ENCODE data around the gene PRKD1.
"Not testable (repeated sequence)": the region's sequence is repeated elsewhere in the genome, so short reads cannot be mapped to it uniquely, and the experiment has no call there.

PRKD1 gene

GRCh38 chr14:29710015-29710414 lies 217.6 kb downstream of the PRKD1 start:
- Mint-ChIP-seq H3K27ac (no peak overlapping the region), H3K9me3 (peaks cover 5% of the 10 kb centered on the region), H3K27me3 (no peaks in the 10 kb centered on the region), H3K4me3 (no peak overlapping the region), H3K4me1 (no peaks in the 10 kb centered on the region), H3K36me3 (peaks cover 2% of the 10 kb centered on the region)
- DNase-seq (ENCODE audit: low spot score in 2 of 2) (no peak), ATAC-seq (ENCODE audit: low read depth) (no peak)

- H3K9me3 Mint-ChIP-seq, result peaks cover 5% of the 10 kb centered on the region
- no peak for ATAC-seq (ENCODE audit: low read depth)
- no peak for DNase-seq (ENCODE audit: low spot score in 2 of 2)
- no peak overlapping the region for H3K27ac Mint-ChIP-seq
- no peaks in the 10 kb centered on the region for H3K36me3 Mint-ChIP-seq
- H3K27me3 Mint-ChIP-seq, result no peaks in the 10 kb centered on the region
- no peak overlapping the region for H3K4me3 Mint-ChIP-seq
- H3K4me1 Mint-ChIP-seq, result no peaks in the 10 kb centered on the region
Measured at GRCh38 chr14:29709490-29709889, 218.2 kb downstream of the PRKD1 start.

GRCh38 chr14:29706700-29707099 lies 220.9 kb downstream of the PRKD1 start:
- H3K9me3 Mint-ChIP-seq, result peaks cover 5% of the 10 kb centered on the region
- H3K4me1 Mint-ChIP-seq, result no peaks in the 10 kb centered on the region
- no peak overlapping the region for H3K4me3 Mint-ChIP-seq
- no peak overlapping the region for H3K27ac Mint-ChIP-seq
- ATAC-seq (ENCODE audit: low read depth) (no peak), DNase-seq (ENCODE audit: low spot score in 2 of 2) (no peak)
- H3K27me3 Mint-ChIP-seq, result no peaks in the 10 kb centered on the region
- H3K36me3 Mint-ChIP-seq, result no peaks in the 10 kb centered on the region

- Mint-ChIP-seq H3K9me3 (peaks cover 5% of the 10 kb centered on the region), H3K4me3 (no peak overlapping the region), H3K27me3 (no peaks in the 10 kb centered on the region), H3K4me1 (no peaks in the 10 kb centered on the region), H3K36me3 (no peaks in the 10 kb centered on the region), H3K27ac (no peak overlapping the region)
- DNase-seq (ENCODE audit: low spot score in 2 of 2) (no peak), ATAC-seq (ENCODE audit: low read depth) (no peak)
Measured at GRCh38 chr14:29705801-29706200, 221.8 kb downstream of the PRKD1 start.

GRCh38 chr14:29689597-29689996 lies 238.1 kb downstream of the PRKD1 start:
- H3K4me1 Mint-ChIP-seq; H3K36me3 Mint-ChIP-seq; H3K27me3 Mint-ChIP-seq; H3K4me3 Mint-ChIP-seq; H3K27ac Mint-ChIP-seq; ATAC-seq (ENCODE audit: low read depth); DNase-seq (ENCODE audit: low spot score in 2 of 2): not testable (repeated sequence)
- peaks cover 12% of the 10 kb centered on the region for H3K9me3 Mint-ChIP-seq

GRCh38 chr14:29687866-29688265 lies 239.8 kb downstream of the PRKD1 start:
- Mint-ChIP-seq H3K4me3 (no peak overlapping the region), H3K36me3 (no peaks in the 10 kb centered on the region), H3K27ac (no peak overlapping the region), H3K4me1 (no peaks in the 10 kb centered on the region), H3K9me3 (peaks cover 12% of the 10 kb centered on the region), H3K27me3 (no peaks in the 10 kb centered on the region)
- ATAC-seq (ENCODE audit: low read depth) (no peak), DNase-seq (ENCODE audit: low spot score in 2 of 2) (no peak)

- H3K27ac Mint-ChIP-seq, result no peak overlapping the region
- no peaks in the 10 kb centered on the region for H3K4me1 Mint-ChIP-seq
- DNase-seq (ENCODE audit: low spot score in 2 of 2), result no peak
- no peaks in the 10 kb centered on the region for H3K36me3 Mint-ChIP-seq
- ATAC-seq (ENCODE audit: low read depth), result no peak
- H3K9me3 Mint-ChIP-seq, result peaks cover 12% of the 10 kb centered on the region
- H3K4me3 Mint-ChIP-seq, result no peak overlapping the region
- H3K27me3 Mint-ChIP-seq, result no peaks in the 10 kb centered on the region
Measured at GRCh38 chr14:29687071-29687765, 240.4 kb downstream of the PRKD1 start.

GRCh38 chr14:29684926-29685325 lies 242.7 kb downstream of the PRKD1 start:
- no peak for DNase-seq (ENCODE audit: low spot score in 2 of 2)
- no peaks in the 10 kb centered on the region for H3K36me3 Mint-ChIP-seq
- no peak overlapping the region for H3K4me3 Mint-ChIP-seq
- H3K9me3 Mint-ChIP-seq, result peaks cover 7% of the 10 kb centered on the region
- no peaks in the 10 kb centered on the region for H3K27me3 Mint-ChIP-seq
- no peaks in the 10 kb centered on the region for H3K4me1 Mint-ChIP-seq
- H3K27ac Mint-ChIP-seq, result no peak overlapping the region
- no peak for ATAC-seq (ENCODE audit: low read depth)

GRCh38 chr14:29682789-29683188 lies 244.9 kb downstream of the PRKD1 start:
- H3K27me3 Mint-ChIP-seq, result no peaks in the 10 kb centered on the region
- no peak overlapping the region for H3K27ac Mint-ChIP-seq
- H3K4me3 Mint-ChIP-seq, result no peak overlapping the region
- DNase-seq (ENCODE audit: low spot score in 2 of 2) (no peak), ATAC-seq (ENCODE audit: low read depth) (no peak)
- H3K9me3 Mint-ChIP-seq, result peaks cover 3% of the 10 kb centered on the region
- no peaks in the 10 kb centered on the region for H3K36me3 Mint-ChIP-seq
- H3K4me1 Mint-ChIP-seq, result no peaks in the 10 kb centered on the region

- DNase-seq (ENCODE audit: low spot score in 2 of 2) (no peak), ATAC-seq (ENCODE audit: low read depth) (no peak)
- Mint-ChIP-seq H3K27me3 (no peaks in the 10 kb centered on the region), H3K4me1 (no peaks in the 10 kb centered on the region), H3K4me3 (no peak overlapping the region), H3K36me3 (no peaks in the 10 kb centered on the region), H3K27ac (no peak overlapping the region), H3K9me3 (peaks cover 2% of the 10 kb centered on the region)
Measured at GRCh38 chr14:29681316-29681715, 246.3 kb downstream of the PRKD1 start.

GRCh38 chr14:29674566-29675285 lies 252.9 kb downstream of the PRKD1 start:
- Mint-ChIP-seq H3K4me1 (no peaks in the 10 kb centered on the region), H3K27ac (no peak overlapping the region), H3K9me3 (no peaks in the 10 kb centered on the region), H3K27me3 (no peaks in the 10 kb centered on the region), H3K4me3 (no peak overlapping the region), H3K36me3 (peaks cover 2% of the 10 kb centered on the region)
- DNase-seq (ENCODE audit: low spot score in 2 of 2) (no peak), ATAC-seq (ENCODE audit: low read depth) (no peak)

GRCh38 chr14:29672831-29673230 lies 254.8 kb downstream of the PRKD1 start:
- DNase-seq (ENCODE audit: low spot score in 2 of 2) (no peak), ATAC-seq (ENCODE audit: low read depth) (no peak)
- Mint-ChIP-seq H3K4me3 (no peak overlapping the region), H3K4me1 (no peaks in the 10 kb centered on the region), H3K27me3 (no peaks in the 10 kb centered on the region), H3K9me3 (no peaks in the 10 kb centered on the region), H3K27ac (no peak overlapping the region), H3K36me3 (peaks cover 2% of the 10 kb centered on the region)

- Mint-ChIP-seq H3K36me3 (peaks cover 2% of the 10 kb centered on the region), H3K9me3 (no peaks in the 10 kb centered on the region), H3K4me1 (no peaks in the 10 kb centered on the region), H3K4me3 (no peak overlapping the region), H3K27ac (no peak overlapping the region), H3K27me3 (no peaks in the 10 kb centered on the region)
- DNase-seq (ENCODE audit: low spot score in 2 of 2), result no peak
- ATAC-seq (ENCODE audit: low read depth), result no peak
Measured at GRCh38 chr14:29671034-29671433, 256.6 kb downstream of the PRKD1 start.

GRCh38 chr14:29668201-29668600 lies 259.4 kb downstream of the PRKD1 start:
- ATAC-seq (ENCODE audit: low read depth), result no peak
- H3K4me1 Mint-ChIP-seq, result no peaks in the 10 kb centered on the region

GRCh38 chr14:29664515-29664914 lies 263.1 kb downstream of the PRKD1 start:
- H3K9me3 Mint-ChIP-seq, result peaks cover under 1% of the 10 kb centered on the region
- no peaks in the 10 kb centered on the region for H3K27me3 Mint-ChIP-seq
- H3K4me3 Mint-ChIP-seq, result no peak overlapping the region
- ATAC-seq (ENCODE audit: low read depth) (no peak), DNase-seq (ENCODE audit: low spot score in 2 of 2) (no peak)
- H3K36me3 Mint-ChIP-seq, result no peaks in the 10 kb centered on the region
- H3K27ac Mint-ChIP-seq, result no peak overlapping the region
- H3K4me1 Mint-ChIP-seq, result no peaks in the 10 kb centered on the region

More at GRCh38 chr14:29668201-29668600, 259.4 kb downstream of the PRKD1 start:
- Mint-ChIP-seq H3K36me3 (no peaks in the 10 kb centered on the region), H3K4me3 (no peak overlapping the region), H3K27me3 (no peaks in the 10 kb centered on the region), H3K27ac (no peak overlapping the region), H3K9me3 (no peaks in the 10 kb centered on the region)
- DNase-seq (ENCODE audit: low spot score in 2 of 2), result no peak
